CD4-positive, CD25-positive, alpha-beta regulatory T cell (primary cell): Measurements from ENCODE around the gene MOGAT1. TPM values are rescaled to one million over a fixed set of nuclear protein-coding genes. Genes with fewer than 3 reads are reported as not detected.
"Not testable (repeated sequence)": the region's sequence is repeated elsewhere in the genome, so short reads cannot be mapped to it uniquely, and the experiment has no call there.

Source experiments
- ATAC-seq, 2 donors: fragments of 150-1000 bp; cut with Tn5 transposase; one replicate each; pipeline ENCODE4 v1.10.0; 2021; ENCODE audit warnings: low read depth in 2 of 2, moderate number of reproducible peaks in 2 of 2, moderate library complexity in 1 of 2
- DNase-seq, 3 donors: peaks; one replicate each; pipeline versions ENCODE4 v3.0.0 to v3.0.0-alpha.2; 2012 to 2022; ENCODE audit warnings: mixed read lengths in 1 of 3
- H3K27ac ChIP-seq: one replicate; pipeline ENCODE4 v1.7.0; 2013; ENCODE audit warnings: mild to moderate bottlenecking, low read length; ENCODE audit not compliant: insufficient read depth, poor library complexity, severe bottlenecking
- H3K27me3 ChIP-seq: one replicate; pipeline ENCODE4 v1.7.0; 2013; ENCODE audit warnings: low read length; ENCODE audit not compliant: control insufficient read depth, insufficient read depth
- H3K36me3 ChIP-seq: one replicate; pipeline ENCODE4 v1.7.0; 2013; ENCODE audit warnings: mild to moderate bottlenecking, low read length, moderate library complexity; ENCODE audit not compliant: control insufficient read depth, insufficient read depth
- H3K4me1 ChIP-seq: 2 replicates; pipeline ENCODE4 v1.7.0; 2013; ENCODE audit warnings: mild to moderate bottlenecking, low read length; ENCODE audit not compliant: insufficient read depth, control insufficient read depth, poor library complexity, severe bottlenecking
- H3K4me3 ChIP-seq: one replicate; pipeline ENCODE4 v1.7.0; 2013; ENCODE audit warnings: low read depth, mild to moderate bottlenecking, low read length, moderate library complexity
- H3K9me3 ChIP-seq, 2 experiments: 1 replicate in 1 of 2; 2 replicates in 1 of 2; pipeline ENCODE4 v1.7.0; 2013; ENCODE audit warnings: low read length in 2 of 2, mild to moderate bottlenecking in 1 of 2, moderate library complexity in 1 of 2; ENCODE audit not compliant: control insufficient read depth in 2 of 2
- H3K27ac Mint-ChIP-seq, 3 donors: one replicate each; pipeline ENCODE4 v1.8.0; 2020 to 2022; ENCODE audit warnings: mild to moderate bottlenecking in 3 of 3, mixed read lengths in 3 of 3, moderate library complexity in 2 of 3
- H3K27me3 Mint-ChIP-seq: one replicate; pipeline ENCODE4 v1.8.0; 2022; ENCODE audit warnings: mild to moderate bottlenecking, mixed read lengths
- H3K36me3 Mint-ChIP-seq: one replicate; pipeline ENCODE4 v1.8.0; 2020; ENCODE audit warnings: mixed read lengths
- H3K4me1 Mint-ChIP-seq, 4 donors: one replicate each; pipeline ENCODE4 v1.8.0; 2020 to 2022; ENCODE audit warnings: mixed read lengths in 4 of 4, mild to moderate bottlenecking in 1 of 4
- H3K4me3 Mint-ChIP-seq, 4 donors: one replicate each; pipeline ENCODE4 v1.8.0; 2020 to 2022; ENCODE audit warnings: mild to moderate bottlenecking in 4 of 4, mixed read lengths in 4 of 4, moderate library complexity in 3 of 4
- H3K9me3 Mint-ChIP-seq, 7 donors: one replicate each; pipeline ENCODE4 v1.8.0; 2020 to 2022; ENCODE audit warnings: mixed read lengths in 7 of 7, mild to moderate bottlenecking in 3 of 7, moderate library complexity in 2 of 7
- polyA plus RNA-seq, 4 donors: library from polyadenylated mRNA; unstranded; fragments of 300-500 nt; fragmentation: Illumina TruSeq; gene quantifications; one replicate each; pipeline ENCODE4 v1.2.3, GENCODE V29; 2021
- total RNA-seq: library from RNA; stranded (reverse); gene quantifications from one replicate; pipeline ENCODE4 v1.2.3, GENCODE V29; 2022

Gene MOGAT1
- total and polyA plus RNA-seq, 5 donors from 2014 or later, result not detected

DNA sequence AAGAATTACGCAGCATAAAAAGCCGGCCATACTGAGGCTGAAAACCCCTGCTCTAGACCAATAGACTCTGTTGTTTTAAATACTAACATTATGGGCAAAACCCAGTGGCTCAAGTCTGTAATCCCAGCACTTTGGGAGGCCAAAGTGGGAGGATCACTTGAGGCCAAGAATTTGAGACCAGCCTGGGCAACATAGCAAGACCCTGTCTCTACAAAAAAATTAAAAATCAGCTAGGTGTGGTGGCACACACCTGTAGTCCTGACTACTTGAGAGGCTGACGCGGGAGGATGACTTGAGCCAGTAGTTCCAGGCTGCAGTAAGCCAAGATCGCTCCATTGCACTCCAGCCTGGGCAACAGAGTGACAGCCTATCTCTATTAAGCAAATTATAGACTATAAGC lies 84.1 kb downstream of the MOGAT1 start:
- not testable (repeated sequence) for H3K27ac Mint-ChIP-seq, ATAC-seq, H3K27me3 ChIP-seq, H3K36me3 ChIP-seq, H3K4me1 ChIP-seq, H3K36me3 Mint-ChIP-seq, H3K4me3 ChIP-seq, H3K27me3 Mint-ChIP-seq, H3K9me3 Mint-ChIP-seq, H3K4me3 Mint-ChIP-seq, DNase-seq, H3K27ac ChIP-seq, H3K4me1 Mint-ChIP-seq, H3K9me3 ChIP-seq

DNA sequence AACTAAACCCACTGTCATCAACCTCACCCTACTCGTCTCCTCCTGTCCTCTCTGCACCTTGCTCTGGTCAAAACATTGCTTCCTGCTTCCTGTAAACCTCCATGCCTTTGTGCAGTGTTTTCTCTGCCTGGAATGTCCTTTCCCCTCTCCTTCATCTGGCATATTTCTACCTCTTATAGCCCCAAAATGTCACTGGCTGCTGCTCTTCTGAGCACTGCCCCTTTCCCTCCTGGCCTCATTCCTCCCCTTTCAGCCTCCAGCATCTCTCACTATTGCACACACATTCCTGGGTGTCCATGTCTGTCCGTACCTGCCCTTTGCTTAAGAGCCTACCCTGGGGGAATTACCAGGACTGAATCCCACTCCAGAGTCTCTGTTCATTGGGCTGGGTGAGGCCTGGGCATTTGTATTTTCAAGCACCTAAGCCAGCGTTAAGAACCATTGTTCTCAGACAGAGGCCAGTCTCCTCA lies 84.9 kb downstream of the MOGAT1 start:
- Histone ChIP-seq H3K36me3 (no peaks in the 10 kb centered on the region), H3K27me3 (no peaks in the 10 kb centered on the region), H3K4me3 (no peak overlapping the region), H3K4me1 (no peaks in the 10 kb centered on the region), H3K27ac (no peak overlapping the region), H3K9me3 (no peaks in the 10 kb centered on the region)
- Mint-ChIP-seq H3K27ac (no peak overlapping the region), H3K27me3 (no peaks in the 10 kb centered on the region), H3K36me3 (no peaks in the 10 kb centered on the region), H3K4me1 (no peaks in the 10 kb centered on the region), H3K9me3 (peaks cover 0 to 2% (median 0%) of the 10 kb centered on the region in 7 donors), H3K4me3 (no peak overlapping the region)
- ATAC-seq, result no peak
- no peak for DNase-seq

GRCh38 chr2:222756951-222757650 lies 85.6 kb downstream of the MOGAT1 start:
- Mint-ChIP-seq H3K36me3 (no peaks in the 10 kb centered on the region), H3K9me3 (peaks cover 0 to 2% (median 0%) of the 10 kb centered on the region in 7 donors), H3K4me1 (no peaks in the 10 kb centered on the region), H3K4me3 (no peak overlapping the region), H3K27me3 (no peaks in the 10 kb centered on the region), H3K27ac (no peak overlapping the region)
- no peaks in the 10 kb centered on the region for H3K27me3 ChIP-seq
- DNase-seq (no peak), ATAC-seq (no peak)
- no peaks in the 10 kb centered on the region for H3K9me3 ChIP-seq
- H3K4me1 ChIP-seq, result no peaks in the 10 kb centered on the region
- H3K27ac ChIP-seq, result no peak overlapping the region
- H3K4me3 ChIP-seq, result no peak overlapping the region
- no peaks in the 10 kb centered on the region for H3K36me3 ChIP-seq

Other genes with a start within 250 kb of the MOGAT1 start
- gene SGPP2, start 247.1 kb upstream of the MOGAT1 start, total RNA-seq, result 8.3 TPM
- gene SGPP2, start 247.1 kb upstream of the MOGAT1 start, polyA plus RNA-seq, result 1 to 10 TPM; 2.7 to 7.2 (median 3.9) TPM
- gene FARSB, start 15.6 kb upstream of the MOGAT1 start, total RNA-seq, result 10.8 TPM
- gene FARSB, start 15.6 kb upstream of the MOGAT1 start, polyA plus RNA-seq, result 10 to 100 TPM; 22.3 to 26.2 (median 25.5) TPM
- gene ACSL3, start 189.4 kb downstream of the MOGAT1 start, total RNA-seq, result 60.0 TPM
- gene ACSL3, start 189.4 kb downstream of the MOGAT1 start, polyA plus RNA-seq, result 10 to 100 TPM; 20.1 to 31.7 (median 27.0) TPM